Activated B cell treated with CpG ODN at 0.5 μM for 24 hours (primary cell): Measurements from ENCODE around the gene LRFN5. TPM values are rescaled to one million over a fixed set of nuclear protein-coding genes. Genes with fewer than 3 reads are reported as not detected.

Source experiments
- ATAC-seq: fragments of 200-7000 bp; cut with Tn5 transposase; one replicate; pipeline ENCODE4 v1.10.0; 2021; ENCODE audit warnings: low read depth, mild to moderate bottlenecking, moderate library complexity
- CTCF ChIA-PET: fragments of 350-600 bp; sonication (Branson Sonifier 250); formaldehyde crosslinking; loops from one replicate; lab custom pipeline; 2021; ENCODE audit warnings: antibody characterized with exemption; lab: Charles Lee
- POLR2A ChIA-PET: fragments of 350-600 bp; sonication (Branson Sonifier 250); formaldehyde crosslinking; loops from one replicate; lab custom pipeline; 2021; ENCODE audit warnings: antibody characterized with exemption; lab: Charles Lee
- DNase-seq: peaks from one replicate; pipeline ENCODE4 v3.0.0; 2022
- H3K27ac Mint-ChIP-seq: one replicate; pipeline ENCODE4 v1.8.0; 2020; ENCODE audit warnings: mixed read lengths
- H3K27me3 Mint-ChIP-seq: one replicate; pipeline ENCODE4 v1.8.0; 2021; ENCODE audit warnings: mixed read lengths
- H3K36me3 Mint-ChIP-seq: one replicate; pipeline ENCODE4 v1.8.0; 2021; ENCODE audit warnings: low read depth, mixed read lengths
- H3K4me1 Mint-ChIP-seq: one replicate; pipeline ENCODE4 v1.8.0; 2021; ENCODE audit warnings: mixed read lengths
- H3K4me3 Mint-ChIP-seq: one replicate; pipeline ENCODE4 v1.8.0; 2020; ENCODE audit warnings: mild to moderate bottlenecking, mixed read lengths
- H3K9me3 Mint-ChIP-seq: one replicate; pipeline ENCODE4 v1.8.0; 2020; ENCODE audit warnings: mixed read lengths
- CTCF ChIP-seq: fragments of 200-600 bp; IDR thresholded peaks from one replicate; pipeline ENCODE4 v1.8.0; 2022; ENCODE audit warnings: antibody characterized with exemption, mild to moderate bottlenecking
- intact Hi-C: fragments of 100-400 bp; cut with micrococcal nuclease; formaldehyde crosslinking; loops from one replicate; pipeline ENCODE4 v1.15.1; 2024
- total RNA-seq: library from RNA; stranded (reverse); gene quantifications from 2 replicates; pipeline ENCODE4 v1.2.3, GENCODE V29; 2022

Gene LRFN5
- total RNA-seq, 1 donor from 2014 or later: 0.11 TPM

- Mint-ChIP-seq H3K9me3 (no peaks in the 10 kb centered on the region), H3K4me3 (no peak overlapping the region), H3K36me3 (no peaks in the 10 kb centered on the region), H3K4me1 (no peaks in the 10 kb centered on the region), H3K27me3 (no peaks in the 10 kb centered on the region), H3K27ac (no peak overlapping the region)
- ATAC-seq: peak; percentile 54
- no peak for DNase-seq
- ChIA-PET CTCF (no interaction called here), POLR2A (no interaction called here)
- intact Hi-C loops: loop anchor here (2.0 kb wide), 1 partner anchor 297 kb away; no protein-coding TSS in a partner anchor
- no peak for TF ChIP-seq CTCF
Measured at GRCh38 chr14:41925409-41925808, 318.7 kb downstream of the LRFN5 start.

- no peak for ATAC-seq
- ChIA-PET CTCF (no interaction called here), POLR2A (no interaction called here)
- no peaks in the 10 kb centered on the region for H3K4me1 Mint-ChIP-seq
- intact Hi-C loops: no loop called here
- no peaks in the 10 kb centered on the region for H3K36me3 Mint-ChIP-seq
- peaks cover 2% of the 10 kb centered on the region for H3K9me3 Mint-ChIP-seq
- no peak for TF ChIP-seq CTCF
- no peak overlapping the region for H3K4me3 Mint-ChIP-seq
- no peak overlapping the region for H3K27ac Mint-ChIP-seq
- H3K27me3 Mint-ChIP-seq: no peaks in the 10 kb centered on the region
- no peak for DNase-seq
Measured at GRCh38 chr14:41950428-41951151, 343.9 kb downstream of the LRFN5 start.
